IMR-90 (cell line): ENCODE measurements around the gene CPNE2. TPM values are rescaled to one million over a fixed set of nuclear protein-coding genes. Genes with fewer than 3 reads are reported as not detected.
"Not testable (repeated sequence)": the region's sequence is repeated elsewhere in the genome, so short reads cannot be mapped to it uniquely, and the experiment has no call there.

Experiments used
- ATAC-seq: fragments of 200-7000 bp; cut with Tn5 transposase; 2 replicates; pipeline ENCODE4 v1.9.1; 2020; ENCODE audit warnings: low read depth, mild to moderate bottlenecking, moderate library complexity
- BruUV-seq: library from RNA; stranded (reverse); fragments of 400-500 nt; replicated peaks from 2 replicates; lab custom pipeline; 2021; lab: Mats Ljungman, UMichigan
- CTCF ChIA-PET: fragments of 300-600 bp; formaldehyde crosslinking; extraction: SDS; loops from one replicate; lab custom pipeline; 2021; ENCODE audit warnings: antibody characterized with exemption; lab: Yijun Ruan, JAX
- POLR2A ChIA-PET: fragments of 300-600 bp; sonication (Branson Sonifier 250); formaldehyde crosslinking; loops from one replicate; lab custom pipeline; 2022; ENCODE audit warnings: antibody characterized with exemption; ENCODE audit not compliant: unreplicated experiment; lab: Charles Lee
- DNase-seq: peaks from one replicate; pipeline ENCODE4 v3.0.0; 2013
- H2AFZ ChIP-seq: replicated peaks from 2 replicates; pipeline ENCODE3; 2013; ENCODE audit warnings: low read length, mild to moderate bottlenecking; ENCODE audit not compliant: poor library complexity
- H2AK5ac ChIP-seq: 2 replicates; pipeline ENCODE4 v1.6.1; 2013; ENCODE audit warnings: low read depth, low read length, inconsistent platforms
- H2AK9ac ChIP-seq: replicated peaks from 2 replicates; pipeline ENCODE3; 2013; ENCODE audit warnings: mild to moderate bottlenecking, low read depth, low read length, moderate library complexity; ENCODE audit not compliant: poor library complexity
- H2BK120ac ChIP-seq: 2 replicates; pipeline ENCODE4 v1.6.1; 2013; ENCODE audit warnings: low read depth, low read length, inconsistent platforms
- H2BK15ac ChIP-seq: 3 replicates; pipeline ENCODE4 v1.6.1; 2013; ENCODE audit warnings: low read depth, low read length, inconsistent platforms
- H2BK20ac ChIP-seq: 2 replicates; pipeline ENCODE4 v1.6.1; 2013; ENCODE audit warnings: low read depth, mild to moderate bottlenecking, inconsistent platforms, low read length, moderate library complexity
- H2BK5ac ChIP-seq: 2 replicates; pipeline ENCODE4 v1.6.1; 2013; ENCODE audit warnings: mild to moderate bottlenecking, low read depth, low read length, inconsistent platforms; ENCODE audit not compliant: poor library complexity, severe bottlenecking
- H3K14ac ChIP-seq: replicated peaks from 2 replicates; pipeline ENCODE4 v1.6.1; 2013; ENCODE audit warnings: low read depth, low read length, inconsistent platforms
- H3K18ac ChIP-seq: 2 replicates; pipeline ENCODE4 v1.6.1; 2013; ENCODE audit warnings: low read depth, low read length, control low read depth
- H3K23ac ChIP-seq: 2 replicates; pipeline ENCODE4 v1.6.1; 2013; ENCODE audit warnings: low read depth, low read length, inconsistent platforms
- H3K27ac ChIP-seq: 2 replicates; pipeline ENCODE4 v1.5.1; 2013; ENCODE audit warnings: mild to moderate bottlenecking, control low read depth, low read length; ENCODE audit not compliant: insufficient read depth
- H3K27me3 ChIP-seq: 2 replicates; pipeline ENCODE4 v1.6.1; 2013; ENCODE audit warnings: low read length; ENCODE audit not compliant: control insufficient read depth, insufficient read depth
- H3K36me3 ChIP-seq: 2 replicates; pipeline ENCODE4 v1.6.1; 2013; ENCODE audit warnings: low read length, mixed read lengths; ENCODE audit not compliant: control insufficient read depth, insufficient read depth
- H3K4ac ChIP-seq: 2 replicates; pipeline ENCODE4 v1.6.1; 2013; ENCODE audit warnings: low read depth, low read length, inconsistent platforms
- H3K4me1 ChIP-seq: 2 replicates; pipeline ENCODE4 v1.6.1; 2013; ENCODE audit warnings: low read length, mixed read lengths; ENCODE audit not compliant: control insufficient read depth, insufficient read depth
- H3K4me2 ChIP-seq: 2 replicates; pipeline ENCODE4 v1.6.1; 2013; ENCODE audit warnings: low read depth, mild to moderate bottlenecking, control low read depth, low read length, moderate library complexity
- H3K4me3 ChIP-seq: 2 replicates; pipeline ENCODE4 v1.5.1; 2013; ENCODE audit warnings: low read depth, mild to moderate bottlenecking, control low read depth, low read length, moderate library complexity; ENCODE audit not compliant: insufficient read depth
- H3K56ac ChIP-seq: 2 replicates; pipeline ENCODE4 v1.6.1; 2013; ENCODE audit warnings: low read length, inconsistent platforms; ENCODE audit not compliant: insufficient read depth; ENCODE audit errors: extremely low read depth
- H3K79me1 ChIP-seq, 2 experiments: 2 replicates each; pipeline ENCODE4 v1.6.1; 2013; ENCODE audit warnings: low read length in 2 of 2, inconsistent platforms in 1 of 2, low read depth in 1 of 2
- H3K9ac ChIP-seq: 2 replicates; pipeline ENCODE4 v1.6.1; 2013; ENCODE audit warnings: low read depth, low read length, control low read depth
- H3K9me1 ChIP-seq: 2 replicates; pipeline ENCODE4 v1.6.1; 2013; ENCODE audit warnings: low read length, inconsistent platforms; ENCODE audit not compliant: insufficient read depth
- H3K9me3 ChIP-seq: 2 replicates; pipeline ENCODE4 v1.6.1; 2013; ENCODE audit warnings: low read length; ENCODE audit not compliant: control insufficient read depth, insufficient read depth
- H4K20me1 ChIP-seq: 2 replicates; pipeline ENCODE4 v1.6.1; 2013; ENCODE audit warnings: low read length, inconsistent platforms; ENCODE audit not compliant: insufficient read depth
- H4K5ac ChIP-seq: 2 replicates; pipeline ENCODE4 v1.6.1; 2013; ENCODE audit warnings: mild to moderate bottlenecking, low read depth, low read length, control low read depth
- H4K8ac ChIP-seq, 2 experiments: 2 replicates each; pipeline ENCODE4 v1.6.1; 2013; ENCODE audit warnings: low read depth in 2 of 2, low read length in 2 of 2, control low read depth in 1 of 2, inconsistent platforms in 1 of 2
- H4K91ac ChIP-seq: 2 replicates; pipeline ENCODE4 v1.6.1; 2013; ENCODE audit warnings: low read depth, low read length, inconsistent platforms; ENCODE audit not compliant: insufficient read depth
- CEBPB ChIP-seq: IDR thresholded peaks from 2 replicates; pipeline ENCODE4 v1.6.1; 2012; ENCODE audit warnings: low read depth, low read length, improper control_type of control experiment
- FOS ChIP-seq: fragments of 150-350 bp; IDR thresholded peaks from 2 replicates; pipeline ENCODE4 v1.6.1; 2016; ENCODE audit warnings: low read depth, low read length
- WGBS, 2 experiments: methylation state at CpG; one replicate each; pipeline versions ENCODE4 v1.1.5 to v1.1.7; 2013; ENCODE audit warnings: missing lambda C conversion rate in 2 of 2; ENCODE audit not compliant: insufficient read length in 1 of 2; ENCODE audit errors: extremely low coverage in 2 of 2; 5-methylcytosine and 5-hydroxymethylcytosine counted together
- dilution Hi-C: fragments of 300-500 bp; cut with HindIII; formaldehyde crosslinking; loops from one replicate; pipeline ENCODE4 v1.14.3; 2018; ENCODE audit warnings: low sequenced_read_pairs; ENCODE audit not compliant: unreplicated experiment
- in situ Hi-C: fragments of 300-500 bp; cut with MboI; formaldehyde crosslinking; loops from 3 replicates; pipeline ENCODE4 v1.14.3; 2019; ENCODE audit warnings: low sequenced_read_pairs, inconsistent platforms, mixed read lengths
- intact Hi-C: fragments of 100-400 bp; cut with micrococcal nuclease; formaldehyde crosslinking; loops from 2 replicates; pipeline ENCODE4 v1.10.0; 2022
- polyA plus RNA-seq, 3 experiments: library from polyadenylated mRNA; depleted of rRNA; stranded (reverse); fragments of >200 nt; gene quantifications; 2 replicates each; pipeline ENCODE4 v1.2.3, GENCODE V29; 2012; ENCODE audit warnings: low replicate concordance in 1 of 3
- total RNA-seq: library from RNA; depleted of rRNA; stranded (reverse); fragments of >200 nt; gene quantifications from 2 replicates; pipeline ENCODE4 v1.2.3, GENCODE V29; 2012

Gene CPNE2
- total and polyA plus RNA-seq, 2 of the 4 experiments (the other 2 are of a cell fraction) = 15.4 to 48.0 TPM

GRCh38 chr16:57099965-57100364 is 7.6 kb downstream of the CPNE2 start:
- intact Hi-C loops, H4K8ac ChIP-seq, H2BK120ac ChIP-seq, BruUV-seq, H2AK5ac ChIP-seq, H2BK20ac ChIP-seq, H3K4me2 ChIP-seq, H2AK9ac ChIP-seq, H4K5ac ChIP-seq, H4K20me1 ChIP-seq, H3K4me1 ChIP-seq, H2BK15ac ChIP-seq, in situ Hi-C loops, H3K14ac ChIP-seq, dilution Hi-C loops, POLR2A ChIA-PET, H2AFZ ChIP-seq, H3K27me3 ChIP-seq, H3K9ac ChIP-seq, H3K4ac ChIP-seq, H2BK5ac ChIP-seq, CTCF ChIA-PET, H3K56ac ChIP-seq, H3K36me3 ChIP-seq, H3K4me3 ChIP-seq, H3K9me3 ChIP-seq, H4K91ac ChIP-seq, H3K27ac ChIP-seq, H3K23ac ChIP-seq, H3K18ac ChIP-seq: not testable (repeated sequence)
- TF ChIP-seq FOS (0 out of 2 replicates have a peak, but pooled peaks have one; percentile 6), CEBPB (0 out of 2 replicates have a peak, but pooled peaks have one; percentile 14)
- Histone ChIP-seq H3K79me1 (peaks cover 5 to 37% of the 10 kb centered on the region in 2 experiments; a peak in 2 of 4 replicates), H3K9me1 (peaks cover 15% of the 10 kb centered on the region; the same call in 1 of the 2 replicates)
- ATAC-seq = peak; percentile 56
- WGBS, 2 experiments = 43% methylated on average over 2 of the region's 6 CpGs; no CpG with 5 or more reads in 1 of the 2 experiments
- DNase-seq = peak; percentile 53
